NCI-H526 (cell line): Measurements from ENCODE around the gene CCT6A.
"Not testable (repeated sequence)": the region's sequence is repeated elsewhere in the genome, so short reads cannot be mapped to it uniquely, and the experiment has no call there.

ENCODE experiments used
- DNase-seq, 2 experiments: peaks; one replicate each; lab custom pipeline; 2025; lab: John Stamatoyannopoulos, UW

The CCT6A gene, protein sequence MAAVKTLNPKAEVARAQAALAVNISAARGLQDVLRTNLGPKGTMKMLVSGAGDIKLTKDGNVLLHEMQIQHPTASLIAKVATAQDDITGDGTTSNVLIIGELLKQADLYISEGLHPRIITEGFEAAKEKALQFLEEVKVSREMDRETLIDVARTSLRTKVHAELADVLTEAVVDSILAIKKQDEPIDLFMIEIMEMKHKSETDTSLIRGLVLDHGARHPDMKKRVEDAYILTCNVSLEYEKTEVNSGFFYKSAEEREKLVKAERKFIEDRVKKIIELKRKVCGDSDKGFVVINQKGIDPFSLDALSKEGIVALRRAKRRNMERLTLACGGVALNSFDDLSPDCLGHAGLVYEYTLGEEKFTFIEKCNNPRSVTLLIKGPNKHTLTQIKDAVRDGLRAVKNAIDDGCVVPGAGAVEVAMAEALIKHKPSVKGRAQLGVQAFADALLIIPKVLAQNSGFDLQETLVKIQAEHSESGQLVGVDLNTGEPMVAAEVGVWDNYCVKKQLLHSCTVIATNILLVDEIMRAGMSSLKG

DNA sequence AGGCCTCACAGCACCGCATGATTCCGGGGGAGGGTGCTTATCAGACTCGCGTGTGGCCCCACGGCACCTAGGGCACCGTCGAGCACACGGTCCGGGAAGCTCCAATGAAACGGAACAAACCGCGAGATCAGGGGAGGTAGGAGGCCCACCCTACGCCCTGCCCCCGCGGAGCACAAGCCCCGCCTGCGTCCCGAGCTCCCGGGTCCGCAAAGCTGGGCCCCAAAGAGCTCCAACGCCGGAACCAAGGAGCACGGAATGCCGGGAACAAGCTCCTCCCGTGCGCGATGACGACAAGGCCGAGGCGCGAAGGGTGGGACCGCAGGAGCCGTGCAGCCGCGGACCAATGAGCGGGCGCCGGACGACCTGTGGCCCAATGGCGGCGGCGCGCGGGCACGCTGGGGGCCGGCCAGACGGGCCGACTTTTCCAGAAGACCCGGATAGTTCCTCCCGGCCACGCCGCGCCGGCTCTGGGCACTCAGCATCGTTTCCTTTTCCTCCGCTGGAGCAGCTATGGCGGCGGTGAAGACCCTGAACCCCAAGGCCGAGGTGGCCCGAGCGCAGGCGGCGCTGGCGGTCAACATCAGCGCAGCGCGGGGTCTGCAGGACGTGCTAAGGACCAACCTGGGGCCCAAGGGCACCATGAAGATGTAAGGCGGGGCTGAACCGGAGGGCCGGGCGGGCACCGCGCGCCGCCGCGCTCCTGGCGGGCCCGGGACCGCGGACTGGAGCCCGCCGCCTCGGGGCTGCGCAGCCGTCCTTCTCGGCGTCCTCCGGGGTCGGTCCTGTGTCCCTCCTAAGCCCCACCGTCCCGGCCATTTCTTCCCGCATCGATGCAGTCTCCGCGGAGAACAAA is at the start of gene CCT6A, which contains the start of gene PSPH:
Gene CCT6A, plus strand, starts transcription at position 427 of the 853 bp plus-strand sequence. Its CDS starts 84 bp downstream, at position 511.
Gene PSPH, minus strand, starts transcription at position 106 of the 853 bp plus-strand sequence. CDS start 30,232 bp downstream, outside the sequence.
- peak; percentile 96 to 99 for DNase-seq

- no peak for DNase-seq
Measured at GRCh38 chr7:56003749-56004148, 47.8 kb upstream of the CCT6A start.

- DNase-seq: peak in 1 of 2 experiments; percentile 27
Measured at GRCh38 chr7:56007167-56007652, 44.4 kb upstream of the CCT6A start.

GRCh38 chr7:56007891-56008290 is 43.7 kb upstream of the CCT6A start:
- peak in 1 of 2 experiments; percentile 7 for DNase-seq

DNA sequence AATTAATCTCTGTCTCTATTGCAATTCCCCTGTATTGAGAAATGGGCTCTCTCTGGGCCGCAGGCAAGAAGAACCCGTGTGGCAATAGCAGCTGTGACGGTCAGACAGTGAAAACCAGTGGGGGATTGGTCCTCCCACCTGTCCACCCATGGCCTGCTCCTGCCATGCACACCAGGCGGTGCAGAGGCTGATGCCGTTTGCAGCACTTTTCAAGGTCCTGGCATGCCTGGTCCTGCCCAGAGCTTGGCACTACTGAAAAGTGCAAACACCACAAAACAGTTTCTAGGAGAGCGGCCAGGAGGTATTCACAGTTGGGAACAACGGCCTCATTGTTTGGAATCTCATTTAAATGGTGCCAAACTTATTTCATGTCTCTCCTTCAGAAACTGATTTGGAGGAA is 41.9 kb upstream of the CCT6A start:
- peak; percentile 95 to 99 for DNase-seq

- not testable (repeated sequence) for DNase-seq
Measured at GRCh38 chr7:56017015-56017414, 34.5 kb upstream of the CCT6A start.

DNA sequence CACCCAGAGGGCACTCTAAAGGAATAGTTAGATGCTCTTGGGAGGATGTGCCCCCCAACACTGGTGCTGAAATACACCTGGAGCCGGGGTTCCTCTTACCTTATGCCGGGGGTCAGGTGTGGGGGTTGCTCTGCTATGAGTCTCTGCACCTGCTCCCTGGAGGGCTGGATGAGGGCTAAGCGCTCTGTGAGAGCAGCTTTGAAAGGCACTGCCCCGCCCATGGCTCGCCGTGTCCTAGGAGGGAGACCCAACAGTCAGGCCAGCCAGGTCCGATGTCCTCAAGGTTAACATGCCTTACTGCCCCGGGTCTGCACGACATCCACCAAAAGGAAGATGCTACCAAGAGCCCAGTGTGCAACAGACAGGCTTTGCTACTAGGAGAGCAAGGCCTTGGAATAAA is 32.1 kb upstream of the CCT6A start:
- no peak for DNase-seq

DNA sequence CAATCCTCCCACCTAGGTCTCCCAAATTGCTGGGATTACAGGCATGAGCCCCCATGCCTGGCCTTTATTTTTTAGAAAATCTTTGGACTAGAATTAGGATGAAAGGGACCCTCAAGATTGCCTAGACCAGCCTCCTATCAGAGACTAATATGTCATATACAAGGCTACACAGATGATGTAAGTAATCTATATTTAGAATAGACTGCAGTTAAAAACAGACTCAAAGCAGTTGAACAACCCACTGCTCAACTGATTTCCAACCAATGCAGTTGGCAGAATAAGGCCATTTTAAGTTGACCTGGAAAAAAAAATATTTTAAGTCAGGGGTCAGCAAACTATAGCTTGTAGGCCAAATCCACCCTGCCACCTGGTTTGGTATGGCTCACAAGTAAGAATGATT is 28.1 kb upstream of the CCT6A start:
- no peak for DNase-seq

- DNase-seq: no peak
Measured at GRCh38 chr7:56026538-56026937, 25.0 kb upstream of the CCT6A start.

- no peak for DNase-seq
Measured at GRCh38 chr7:56028942-56029630, 22.5 kb upstream of the CCT6A start.

DNA sequence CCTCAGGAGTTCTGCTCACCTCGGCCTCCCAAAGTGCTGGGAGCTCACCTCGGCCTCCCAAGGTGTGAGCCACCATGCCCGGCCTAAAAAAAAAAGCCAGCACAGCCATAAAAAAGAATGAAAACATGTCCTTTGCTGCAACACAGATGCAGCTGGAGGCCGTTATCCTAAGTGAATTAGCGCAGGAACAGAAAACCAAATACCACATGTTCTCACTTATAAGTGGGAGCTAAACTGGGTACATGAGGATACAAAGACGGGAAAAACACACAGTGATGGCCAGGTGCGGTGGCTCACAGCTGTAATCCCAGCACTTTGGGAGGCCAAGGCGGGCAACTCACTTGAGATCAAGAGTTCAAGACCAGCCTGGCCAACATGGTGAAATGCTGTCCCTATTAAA is 21.2 kb upstream of the CCT6A start:
- no peak for DNase-seq

- DNase-seq: not testable (repeated sequence)
Measured at GRCh38 chr7:56031556-56031955, 20.0 kb upstream of the CCT6A start.

GRCh38 chr7:56032578-56032977 is 19.0 kb upstream of the CCT6A start:
- not testable (repeated sequence) for DNase-seq

DNA sequence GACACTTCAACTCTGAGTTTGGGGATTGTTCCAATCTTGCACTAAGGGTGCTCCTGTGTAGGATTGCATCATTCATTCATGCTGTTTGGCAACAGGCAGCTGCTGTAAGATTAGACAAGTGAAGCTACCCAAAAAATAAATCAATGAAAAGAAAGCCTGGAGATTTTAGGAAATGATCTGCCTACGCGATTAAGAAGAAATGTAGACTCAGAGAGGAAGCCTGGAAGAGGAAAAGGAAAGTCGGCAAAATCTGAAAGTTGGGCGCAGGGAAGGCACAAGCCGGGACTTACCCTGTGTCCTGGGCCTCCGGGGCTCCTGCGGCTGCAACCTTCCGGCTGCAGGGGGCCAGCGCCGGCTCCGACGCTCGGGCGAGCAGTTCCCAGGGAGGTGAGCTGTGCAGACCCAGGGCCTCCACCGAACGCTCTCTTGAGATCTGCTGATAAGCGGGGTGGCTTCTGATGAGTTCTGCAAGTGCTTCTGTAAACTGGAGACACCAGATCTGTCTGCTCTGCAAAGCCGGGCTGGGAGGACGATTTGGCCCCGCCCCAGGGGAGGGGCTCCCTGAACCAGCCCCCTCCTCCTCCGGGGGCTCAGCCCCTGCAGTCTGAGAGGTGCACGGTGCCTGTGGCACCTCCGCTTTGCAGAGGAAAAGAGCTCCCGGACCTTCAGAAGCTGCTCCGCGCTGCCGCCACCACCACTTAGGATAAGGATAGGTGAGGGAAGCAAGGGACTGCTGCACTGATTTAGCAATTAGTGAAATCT is 17.7 kb upstream of the CCT6A start:
- DNase-seq: peak; percentile 95 to 96

GRCh38 chr7:56040730-56041129 is 10.8 kb upstream of the CCT6A start:
- DNase-seq: no peak

DNA sequence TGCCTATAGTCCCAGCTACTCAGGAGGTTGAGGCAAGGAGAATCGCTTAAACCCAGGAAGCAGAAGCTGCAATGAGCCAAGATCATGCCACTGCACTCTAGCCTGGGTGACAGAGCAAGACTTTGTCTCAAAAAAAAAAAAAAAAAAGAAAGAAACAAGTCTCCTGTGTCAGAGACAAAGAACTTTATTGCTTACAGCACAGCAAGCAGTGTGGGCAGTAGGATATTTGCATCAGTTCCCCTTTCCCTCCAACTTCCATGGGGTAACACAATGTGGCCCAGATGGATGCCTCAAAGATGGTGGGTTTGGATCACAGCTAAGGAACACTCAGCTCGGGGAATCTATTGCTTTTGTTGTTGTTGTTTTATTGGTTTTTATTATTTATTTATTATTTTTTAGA is 5.8 kb upstream of the CCT6A start:
- not testable (repeated sequence) for DNase-seq

DNA sequence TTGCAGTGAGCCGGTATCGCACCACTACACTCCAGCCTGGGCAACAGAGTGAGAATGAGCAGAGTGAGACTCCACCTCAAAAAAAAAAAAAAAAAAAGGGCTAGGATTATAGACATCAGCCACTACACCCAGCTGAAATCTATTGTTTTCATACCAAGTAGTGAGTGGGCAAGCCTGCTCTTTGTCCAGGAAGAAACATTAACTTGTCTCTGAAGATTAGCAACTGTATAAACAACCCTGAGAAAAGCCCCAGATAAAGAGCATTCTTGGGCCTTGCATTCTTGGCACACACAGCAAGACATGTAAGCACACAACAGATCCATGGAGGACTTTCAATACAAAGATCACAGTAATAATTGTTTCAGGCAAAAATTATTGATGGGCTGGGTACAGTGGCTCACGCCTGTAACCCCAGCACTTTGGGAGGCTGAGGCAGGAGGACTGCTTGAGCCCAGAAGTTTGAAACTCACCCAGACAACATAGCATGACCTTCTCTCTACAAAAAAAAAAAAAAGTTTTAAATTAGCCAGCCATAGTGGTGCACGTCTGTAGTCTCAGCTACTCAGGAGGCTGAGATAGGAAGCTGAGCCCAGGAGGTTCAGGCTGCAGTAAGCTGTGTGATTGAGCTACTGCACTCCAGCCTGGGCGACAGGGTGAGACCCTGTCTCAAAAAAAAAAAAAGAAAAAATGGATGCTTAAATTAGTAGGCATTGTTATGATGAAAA is 4.7 kb upstream of the CCT6A start:
- no peak for DNase-seq

- DNase-seq: not testable (repeated sequence)
Measured at GRCh38 chr7:56047446-56048116, 4.0 kb upstream of the CCT6A start.

- DNase-seq: no peak
Measured at GRCh38 chr7:56048245-56048644, 3.3 kb upstream of the CCT6A start.

DNA sequence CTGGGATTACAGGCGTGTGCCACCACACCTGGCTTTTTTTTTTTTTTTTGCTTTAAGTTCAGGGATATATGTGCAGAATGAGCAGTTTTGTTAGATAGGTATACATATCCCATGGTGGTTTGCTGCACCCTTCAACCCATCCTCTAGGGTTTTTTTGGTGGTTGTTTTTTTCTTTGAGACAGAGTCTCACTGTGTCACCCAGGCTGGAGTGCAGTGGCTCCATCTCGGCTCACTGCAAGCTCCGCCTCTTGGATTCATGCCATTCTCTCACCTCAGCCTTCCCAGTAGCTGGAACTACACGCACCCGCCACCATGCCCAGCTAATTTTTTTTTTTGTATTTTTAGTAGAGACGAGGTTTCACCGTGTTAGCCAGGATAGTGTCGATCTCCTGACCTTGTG is 2.8 kb upstream of the CCT6A start:
- DNase-seq: peak; percentile 8 to 48
